MM.1S (cell line): ENCODE results near the gene AKAP9.

Experiments used
- CTCF ChIP-seq: fragments of 300-600 bp; sonication (generic); IDR thresholded peaks from 2 replicates; pipeline ENCODE4 v1.5.1; 2016; ENCODE audit warnings: antibody characterized with exemption, low read length, mixed read lengths
- EZH2 ChIP-seq: fragments of 300-600 bp; sonication (generic); optimal IDR thresholded peaks from 2 replicates; pipeline ENCODE3; 2017; ENCODE audit warnings: low read depth, mild to moderate bottlenecking, antibody characterized with exemption, low read length, mixed read lengths

DNA sequence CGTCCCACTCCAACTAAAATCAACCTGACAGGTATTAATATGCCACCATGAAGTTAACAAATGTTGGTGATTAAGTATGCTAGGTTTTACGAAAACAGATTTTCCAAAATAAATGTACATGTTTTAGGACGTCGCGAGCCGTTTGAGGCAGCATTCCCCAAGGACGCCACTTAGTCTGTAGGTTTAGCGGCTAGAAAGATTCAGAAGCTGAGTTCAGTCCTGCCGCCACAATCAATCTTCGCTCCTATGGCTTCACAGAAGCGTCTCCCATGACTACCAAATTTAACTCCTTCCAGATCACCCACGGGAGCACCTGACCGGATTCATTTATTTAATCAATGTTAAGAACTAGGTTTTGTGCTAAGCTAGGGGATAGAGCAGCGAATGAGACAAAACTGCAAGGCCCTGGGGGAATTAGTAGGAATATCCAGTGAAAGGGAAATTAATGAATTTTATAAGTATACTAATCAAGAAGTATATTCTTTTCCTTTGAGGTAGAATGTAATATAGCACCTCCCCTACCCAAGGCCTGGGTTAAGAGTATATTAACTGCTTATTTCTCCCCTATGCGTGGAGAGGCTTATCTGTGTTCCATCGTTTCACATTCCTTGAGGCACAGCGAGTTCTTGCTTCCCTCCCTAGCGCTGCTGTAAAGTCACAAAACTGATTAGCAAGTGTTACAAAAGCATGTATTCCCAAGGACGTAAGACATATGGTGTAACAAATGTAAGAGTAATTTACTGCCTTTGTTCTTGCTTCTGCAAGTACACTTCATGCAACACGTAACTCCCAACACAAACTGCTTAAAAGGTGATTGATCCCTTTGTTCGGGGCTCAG is 194.6 kb downstream of the AKAP9 start:
- TF ChIP-seq CTCF (no peak), EZH2 (no peak)
